Testis (tissue), 2 donors: ENCODE measurements around the gene SHANK1.

Experiments
- CTCF ChIP-seq, 3 experiments: fragments of 450-650 bp in 2 of 3; fragments of 200-600 bp in 1 of 3; sonication (generic) in 1 of 3; IDR thresholded peaks; one replicate each; pipeline ENCODE4 v1.5.1; 2016 to 2019; ENCODE audit warnings: antibody characterized with exemption in 3 of 3, mild to moderate bottlenecking in 2 of 3, moderate library complexity in 1 of 3
- POLR2A ChIP-seq: fragments of 450-650 bp; IDR thresholded peaks from one replicate; pipeline ENCODE4 v1.6.1; 2017; ENCODE audit warnings: antibody characterized with exemption, mild to moderate bottlenecking, moderate library complexity

GRCh38 chr19:50679177-50680125 lies 40.2 kb downstream of the SHANK1 start:
- TF ChIP-seq CTCF (IDR thresholded peaks at IDR 0.05): no peak
- no peak for TF ChIP-seq POLR2A
